H1 (cell line): Measurements from ENCODE around the gene SNAPC2. TPM values are rescaled to one million over a fixed set of nuclear protein-coding genes. Genes with fewer than 3 reads are reported as not detected.

Experiments used
- SIRT6 ChIP-seq: IDR thresholded peaks from one replicate; pipeline ENCODE4 v1.7.1; 2012; ENCODE audit warnings: low read length, inconsistent platforms
- polyA plus RNA-seq, 7 experiments: library from polyadenylated mRNA; depleted of rRNA in 3 of 7; stranded (reverse) in 5 of 7; unstranded in 2 of 7; fragments of >200 nt in 5 of 7; fragments of 200-250 nt in 2 of 7; gene quantifications; 1 replicate in 5 of 7; 2 replicates in 1 of 7; 4 replicates in 1 of 7; pipeline versions ENCODE4 v1.2.1 to v1.2.3, GENCODE V29; 2011 to 2013; ENCODE audit warnings: missing spikeins in 2 of 7, mixed read lengths in 2 of 7
- total RNA-seq: library from RNA; stranded (reverse); fragmentation: NEBNext Ultra II Directional; extraction: Animal tissue kit (Norgen Biotek cat#: 25700); gene quantifications from 2 replicates; pipeline ENCODE4 v1.2.1, GENCODE V29; 2021

SNAPC2 gene
- total and polyA plus RNA-seq, 2 of the 8 experiments (the other 6 are each of a cell fraction or from before 2014, with no cell fraction given) = 18.2 to 20.3 TPM

DNA sequence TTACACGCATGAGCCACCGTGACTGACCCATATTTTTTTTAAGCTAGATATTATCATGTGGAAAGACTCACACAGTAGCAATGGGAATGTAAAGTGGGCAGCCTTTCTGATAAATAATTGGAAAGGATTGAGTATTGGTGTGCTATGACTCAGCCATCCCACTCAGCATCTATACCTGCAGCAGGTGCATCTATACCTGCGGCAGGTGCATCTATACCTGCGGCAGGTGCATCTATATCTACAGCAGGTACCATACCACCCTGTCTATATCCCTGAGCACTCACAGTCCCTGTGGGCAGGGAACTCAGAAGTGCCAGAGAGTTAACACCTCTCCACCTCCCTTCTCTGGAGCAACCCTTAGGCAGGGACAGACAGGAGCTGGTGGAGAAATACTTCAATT, 37.0 kb upstream of the SNAPC2 start (continued):
- TF ChIP-seq SIRT6 = no peak
